Measurements from ENCODE around the gene POLE4. TPM values are rescaled to one million over a fixed set of nuclear protein-coding genes. Genes with fewer than 3 reads are reported as not detected.

The POLE4 gene
- total and polyA plus RNA-seq, 4 donors = 6.5 to 115 (median 23.9) TPM

GRCh38 chr2:74954500-74954874 lies 4.0 kb upstream of the POLE4 start:
- TF ChIP-seq FOXA1 (IDR thresholded peaks at IDR 0.05) (no peak), NR2F2 (IDR thresholded peaks at IDR 0.05) (no peak), EGR1 (IDR thresholded peaks at IDR 0.05; ENCODE audit: low read depth in 2 of 2) (no peak), RXRA (IDR thresholded peaks at IDR 0.05) (no peak), TAF1 (conservative IDR thresholded peaks at IDR 0.05) (no peak), ZBTB33 (IDR thresholded peaks at IDR 0.05) (no peak), ATF3 (IDR thresholded peaks at IDR 0.05) (no peak), RAD21 (IDR thresholded peaks at IDR 0.05) (no peak), SP1 (IDR thresholded peaks at IDR 0.05) (no peak), YY1 (IDR thresholded peaks at IDR 0.05) (no peak), JUND (IDR thresholded peaks at IDR 0.05) (no peak), GABPA (IDR thresholded peaks at IDR 0.05 in 1 of 2, conservative IDR thresholded peaks at IDR 0.05 in 1 of 2) (no peak), CTCF (IDR thresholded peaks at IDR 0.05; ENCODE audit: low read depth, low read length, missing input control) (no peak), HNF4G (IDR thresholded peaks at IDR 0.05) (no peak), HNF4A (conservative IDR thresholded peaks at IDR 0.05) (no peak)

GRCh38 chr2:74957886-74958273 lies 563 bp upstream of the POLE4 start:
- H3K27ac ChIP-seq (ENCODE audit: low read depth in 1 of 2, low read length in 2 of 2) = peak overlapping the region; percentile 97
- H3K36me3 ChIP-seq (ENCODE audit: control insufficient read depth in 4 of 4, insufficient read depth in 3 of 4, low read depth in 1 of 4, low read length in 3 of 4) = peaks cover 0 to 2% (median under 1%) of the 10 kb centered on the region in 4 donors
- WGBS = 59% methylated on average over 4 of the region's 4 CpGs
- H3K9me3 ChIP-seq (ENCODE audit: control insufficient read depth in 4 of 4, low read length in 3 of 4) = no peaks in the 10 kb centered on the region
- peak overlapping the region; percentile 79 to 90 (median 89) for H3K4me3 ChIP-seq (ENCODE audit: low read depth in 1 of 3, low read length in 3 of 3)
- peaks cover 3 to 11% (median 7%) of the 10 kb centered on the region in 4 donors for H3K4me1 ChIP-seq (ENCODE audit: control insufficient read depth in 4 of 4, insufficient read depth in 4 of 4, low read length in 3 of 4)
- H3K27me3 ChIP-seq (ENCODE audit: control insufficient read depth in 4 of 4, insufficient read depth in 4 of 4, low read length in 3 of 4) = no peaks in the 10 kb centered on the region
- no peak overlapping the region for H3K9ac ChIP-seq (ENCODE audit: low read depth in 1 of 2, low read length in 2 of 2)
- DNase-seq (ENCODE audit: low spot score) = no peak
- no peak for TF ChIP-seq FOXA1 (IDR thresholded peaks at IDR 0.05)
- TF ChIP-seq GABPA (IDR thresholded peaks at IDR 0.05 in 1 of 2, conservative IDR thresholded peaks at IDR 0.05 in 1 of 2) = no peak
- TF ChIP-seq HNF4A (conservative IDR thresholded peaks at IDR 0.05) = no peak
- TF ChIP-seq RXRA (IDR thresholded peaks at IDR 0.05) = no peak
- no peak for TF ChIP-seq SP1 (IDR thresholded peaks at IDR 0.05)
- TF ChIP-seq ATF3 (IDR thresholded peaks at IDR 0.05) = no peak
- no peak for TF ChIP-seq HNF4G (IDR thresholded peaks at IDR 0.05)
- TF ChIP-seq FOXA2 (IDR thresholded peaks at IDR 0.05) = no peak

More at GRCh38 chr2:74954500-74954874, 4.0 kb upstream of the POLE4 start:
- H3K27me3 ChIP-seq (ENCODE audit: control insufficient read depth in 4 of 4, insufficient read depth in 4 of 4, low read length in 3 of 4) = no peaks in the 10 kb centered on the region
- H3K4me3 ChIP-seq (ENCODE audit: low read depth in 1 of 3, low read length in 3 of 3) = no peak overlapping the region
- H3K9me3 ChIP-seq (ENCODE audit: control insufficient read depth in 4 of 4, low read length in 3 of 4) = no peaks in the 10 kb centered on the region
- WGBS = 84% methylated on average over 4 of the region's 4 CpGs
- no peak for DNase-seq (ENCODE audit: low spot score)
- H3K4me1 ChIP-seq (ENCODE audit: control insufficient read depth in 4 of 4, insufficient read depth in 4 of 4, low read length in 3 of 4) = peaks cover 3 to 11% (median 7%) of the 10 kb centered on the region in 4 donors
- no peak overlapping the region for H3K9ac ChIP-seq (ENCODE audit: low read depth in 1 of 2, low read length in 2 of 2)
- no peaks in the 10 kb centered on the region for H3K36me3 ChIP-seq (ENCODE audit: control insufficient read depth in 4 of 4, insufficient read depth in 3 of 4, low read depth in 1 of 4, low read length in 3 of 4)
- no peak overlapping the region for H3K27ac ChIP-seq (ENCODE audit: low read depth in 1 of 2, low read length in 2 of 2)

Data from liver (tissue), 9 donors.